GM18868 (cell line): ENCODE data around the gene VCY1B.
"Not testable (repeated sequence)": the region's sequence is repeated elsewhere in the genome, so short reads cannot be mapped to it uniquely, and the experiment has no call there.

Experiments
- ATAC-seq: cut with Tn5 transposase; IDR thresholded peaks from one replicate; pipeline ENCODE4 v1.9.1; 2021; ENCODE audit warnings: mild to moderate bottlenecking, moderate library complexity; ENCODE audit not compliant: unreplicated experiment

VCY1B gene

GRCh38 chrY:14055927-14056326, at the start of gene VCY1B:
TSS of gene VCY1B (plus strand) at chrY:14056227. CDS start at chrY:14056290, 63 bp downstream.
- not testable (repeated sequence) for ATAC-seq

GRCh38 chrY:14011916-14012315, 44.1 kb upstream of the VCY1B start:
- ATAC-seq: not testable (repeated sequence)

- ATAC-seq: not testable (repeated sequence)
Measured at GRCh38 chrY:14030395-14030794, 25.6 kb upstream of the VCY1B start.

- no peak for ATAC-seq
Measured at GRCh38 chrY:14085877-14086276, 29.9 kb downstream of the VCY1B start.
